GM19043 (cell line): ENCODE measurements around the gene ZNF91.
"Not testable (repeated sequence)": the region's sequence is repeated elsewhere in the genome, so short reads cannot be mapped to it uniquely, and the experiment has no call there.

Experiments
- ATAC-seq: cut with Tn5 transposase; IDR thresholded peaks from one replicate; pipeline ENCODE4 v1.9.1; 2021; ENCODE audit warnings: low read depth; ENCODE audit not compliant: unreplicated experiment

Gene ZNF91

DNA sequence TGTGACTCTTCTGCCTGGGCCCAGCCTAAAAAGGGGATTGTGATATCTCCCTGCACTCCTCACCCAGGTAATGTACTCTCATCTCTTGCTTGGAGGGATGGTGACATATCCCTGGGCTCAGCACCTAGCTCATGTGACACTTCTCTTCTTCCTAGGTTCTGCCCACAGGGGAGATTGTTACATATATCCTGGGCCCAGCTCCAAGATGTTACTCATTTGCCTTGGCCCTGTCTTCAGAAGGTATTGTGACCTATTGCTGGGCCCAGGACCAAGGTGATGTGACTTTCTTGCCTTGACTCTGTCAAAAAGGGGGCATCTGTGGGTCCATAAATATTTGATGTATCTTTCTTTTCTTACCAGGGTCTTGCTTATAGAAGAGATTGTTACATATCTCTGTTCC is 73.9 kb downstream of the ZNF91 start:
- ATAC-seq = not testable (repeated sequence)

DNA sequence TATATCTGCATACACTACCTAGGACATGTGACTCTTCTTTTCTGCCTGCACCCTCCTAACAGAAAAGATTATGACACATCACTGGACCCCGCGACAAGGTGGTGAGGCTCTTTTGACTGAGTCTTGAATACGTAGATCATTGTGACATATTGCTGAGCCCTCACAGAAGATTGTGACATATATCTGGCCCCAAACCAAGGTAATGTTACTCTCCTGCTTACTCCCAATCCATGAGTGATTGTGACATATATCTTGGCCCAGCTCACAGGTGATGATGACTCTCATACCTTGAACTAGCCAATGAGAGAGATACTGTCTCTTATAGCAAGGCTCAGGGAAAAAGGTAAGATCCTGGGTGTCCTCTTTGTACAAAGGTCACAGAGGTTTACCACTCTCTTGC is 75.7 kb downstream of the ZNF91 start:
- not testable (repeated sequence) for ATAC-seq

DNA sequence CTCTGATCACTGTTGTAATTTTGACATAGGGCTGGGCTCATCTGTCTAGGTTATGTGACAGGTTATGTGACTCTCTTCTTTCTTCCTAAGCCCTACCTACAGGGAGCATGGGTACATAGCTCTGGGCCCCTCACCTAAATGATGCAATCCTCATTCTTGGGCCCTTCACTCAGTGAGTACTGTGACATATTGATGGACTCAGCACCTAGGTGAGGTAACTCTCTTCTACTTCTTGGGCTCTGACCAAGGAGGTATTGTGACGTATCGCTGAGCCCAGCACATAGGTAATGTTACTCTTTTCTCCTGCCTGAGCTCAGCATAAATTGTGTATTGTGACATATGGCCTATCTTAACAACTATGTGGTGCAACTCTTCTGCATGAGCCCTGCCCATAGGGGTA is 76.3 kb downstream of the ZNF91 start:
- not testable (repeated sequence) for ATAC-seq

DNA sequence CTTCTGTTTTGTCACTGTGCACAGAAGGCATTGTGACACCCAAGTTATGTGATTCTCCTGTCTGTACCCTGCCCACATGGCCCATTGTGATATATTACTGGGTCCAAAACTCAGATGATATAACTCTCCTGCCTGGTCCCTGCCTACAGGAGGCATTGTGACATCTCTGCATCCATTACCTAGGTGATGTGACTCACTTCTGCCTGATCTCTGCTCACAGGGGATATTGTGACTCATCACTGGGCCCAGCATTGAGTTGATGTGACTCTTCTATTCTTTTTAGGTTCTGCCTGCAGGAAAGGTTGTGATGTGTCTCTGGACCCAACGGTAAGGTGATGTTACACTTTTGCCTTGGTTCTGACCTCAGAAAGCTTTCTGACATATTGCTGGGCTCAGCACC is 77.1 kb downstream of the ZNF91 start:
- ATAC-seq = no peak

DNA sequence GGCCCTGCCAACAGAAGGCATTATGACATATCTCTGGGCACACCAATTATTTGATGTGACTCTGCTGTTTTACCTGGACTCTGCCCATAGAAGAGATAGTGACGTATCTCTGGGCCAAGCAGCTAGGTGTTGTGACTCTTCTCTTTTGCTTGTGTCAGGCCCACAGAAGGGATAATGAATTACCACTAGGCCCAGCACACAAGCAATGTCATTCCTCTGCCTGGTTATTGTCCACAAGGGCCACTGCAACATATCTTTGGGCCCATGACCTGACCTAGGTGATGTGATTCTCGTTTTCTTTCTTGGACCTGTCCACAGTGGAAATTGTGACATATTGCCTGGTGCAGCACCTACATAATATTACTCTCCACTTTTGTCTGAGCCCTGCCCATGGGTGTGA is 80.0 kb downstream of the ZNF91 start:
- no peak for ATAC-seq

DNA sequence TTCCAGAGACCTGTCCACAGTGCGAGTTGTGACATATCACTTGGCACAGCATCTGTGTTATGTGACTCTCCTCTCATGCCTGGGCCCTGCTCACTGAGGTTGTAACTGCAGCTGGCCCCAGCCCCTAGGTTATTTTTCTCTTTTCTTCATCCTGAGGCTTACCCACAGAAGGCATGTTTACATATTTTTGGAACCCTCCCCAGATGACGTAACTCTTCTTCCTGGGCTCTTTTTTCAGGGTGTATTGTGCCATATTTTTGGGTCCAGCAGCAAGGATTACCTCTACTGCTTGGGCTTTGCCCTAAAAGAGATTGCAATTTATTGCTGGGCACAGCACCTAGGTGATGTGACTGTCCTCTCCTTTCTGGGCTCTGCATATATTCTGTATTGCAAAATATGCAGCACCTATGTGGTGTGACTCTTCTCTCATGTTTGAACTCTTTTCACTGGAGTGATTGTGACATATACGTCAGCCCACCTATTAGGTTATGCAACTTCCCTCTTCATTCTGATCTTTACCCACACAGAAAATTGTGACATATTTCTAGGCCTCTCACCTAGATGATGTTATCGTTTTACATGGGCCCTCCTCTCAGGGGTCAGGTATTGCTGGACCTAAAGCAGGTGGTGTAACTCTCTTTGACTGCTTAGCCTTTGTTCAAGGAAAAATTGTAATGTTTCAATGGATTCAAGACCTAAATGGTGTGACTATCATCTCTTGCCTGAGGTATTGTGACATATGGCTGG is 80.6 kb downstream of the ZNF91 start:
- ATAC-seq = no peak

DNA sequence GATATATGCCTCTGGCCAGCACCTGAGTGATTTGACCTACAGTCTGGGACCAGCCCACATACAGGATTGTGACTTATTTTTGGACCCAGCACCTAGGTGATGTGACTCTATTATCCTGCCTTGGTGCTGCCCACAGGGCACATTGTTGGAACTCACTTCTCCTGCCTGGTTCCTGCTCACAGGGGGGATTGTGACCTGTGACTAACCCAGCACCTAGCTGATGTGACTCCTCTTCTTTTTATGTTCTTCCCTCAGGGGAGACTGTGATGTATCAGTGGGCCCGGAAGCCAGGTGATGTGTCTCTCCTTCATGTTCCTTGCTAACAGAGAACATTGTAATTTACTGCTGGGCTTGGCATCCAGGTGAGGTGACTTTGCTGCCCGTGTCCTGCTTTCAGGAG is 82.1 kb downstream of the ZNF91 start:
- ATAC-seq = no peak

DNA sequence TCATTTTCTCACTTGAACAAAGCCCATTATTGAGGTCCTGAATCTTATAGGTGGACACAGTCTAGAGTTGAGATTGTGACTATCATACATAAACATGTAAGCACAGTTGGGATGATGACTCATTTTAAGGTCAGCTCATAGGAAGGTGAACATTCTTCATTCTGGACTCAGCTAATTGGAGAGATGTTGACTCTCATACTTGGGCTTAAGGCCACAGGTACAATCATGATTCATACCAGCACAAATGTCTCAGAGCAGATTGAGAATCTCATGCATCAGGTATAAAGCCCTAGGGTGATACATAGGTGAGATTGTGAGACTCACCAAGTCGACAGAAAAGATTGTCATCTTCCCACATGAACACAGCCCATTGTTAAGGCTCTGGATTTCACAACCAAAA is 82.8 kb downstream of the ZNF91 start:
- no peak for ATAC-seq

DNA sequence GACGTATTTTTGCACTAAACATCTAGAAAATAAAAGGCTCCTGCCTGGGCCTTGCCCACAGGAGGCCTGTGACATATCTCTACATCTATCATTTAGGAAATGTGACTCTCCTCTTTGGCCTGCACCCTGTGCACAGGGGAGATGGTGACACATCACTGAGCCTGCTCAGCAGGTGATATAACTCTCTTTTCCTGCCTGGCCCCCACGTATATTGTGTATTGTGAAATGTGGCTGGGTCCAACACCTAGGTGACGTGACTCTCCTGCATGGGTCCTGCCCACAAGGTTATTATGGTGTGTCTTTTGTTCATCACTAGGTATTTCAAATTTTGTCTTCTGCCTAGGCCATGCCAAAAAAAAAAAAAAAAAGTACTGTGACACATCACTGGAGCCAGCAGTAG is 83.7 kb downstream of the ZNF91 start:
- ATAC-seq = no peak

DNA sequence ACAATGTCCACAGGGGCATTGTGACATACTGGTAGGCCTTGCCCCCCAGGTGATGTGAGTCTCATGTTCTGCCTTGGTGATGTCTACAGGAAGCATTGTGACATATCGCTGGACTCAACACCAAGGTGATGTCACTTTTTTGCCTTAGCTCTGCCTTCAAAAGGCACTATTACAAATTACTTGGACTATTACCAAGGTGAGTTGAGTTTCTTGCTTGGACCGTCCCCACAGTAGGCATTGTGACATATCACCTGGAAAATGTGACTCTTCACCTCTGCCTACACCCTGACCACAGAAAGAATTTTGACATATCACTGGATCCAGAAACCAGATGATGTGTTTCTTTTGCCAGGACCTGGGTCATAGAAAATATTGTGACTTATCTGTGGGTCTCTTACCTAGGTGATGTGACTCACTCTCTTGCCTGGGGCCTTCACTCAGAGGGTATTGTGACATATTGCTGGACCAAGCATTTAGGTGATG is 84.5 kb downstream of the ZNF91 start:
- ATAC-seq = no peak

DNA sequence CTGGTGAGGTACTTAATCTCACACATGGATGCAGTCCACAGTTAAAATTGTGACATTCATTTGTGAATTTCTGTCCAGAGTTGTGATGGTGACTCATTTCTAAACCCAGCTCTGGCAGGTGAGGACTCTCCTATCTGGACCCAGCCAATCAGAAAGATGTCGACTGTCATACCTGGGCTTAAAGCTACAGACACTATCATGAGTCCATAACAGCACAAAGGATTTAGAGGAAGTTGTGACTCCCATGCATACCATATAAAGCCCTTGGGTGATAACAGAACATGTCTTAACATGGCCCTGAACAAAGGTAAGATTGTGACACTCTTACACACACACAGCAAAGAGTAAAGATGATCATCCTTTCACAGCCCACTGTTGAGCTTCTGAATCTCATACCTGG is 85.3 kb downstream of the ZNF91 start:
- no peak for ATAC-seq

DNA sequence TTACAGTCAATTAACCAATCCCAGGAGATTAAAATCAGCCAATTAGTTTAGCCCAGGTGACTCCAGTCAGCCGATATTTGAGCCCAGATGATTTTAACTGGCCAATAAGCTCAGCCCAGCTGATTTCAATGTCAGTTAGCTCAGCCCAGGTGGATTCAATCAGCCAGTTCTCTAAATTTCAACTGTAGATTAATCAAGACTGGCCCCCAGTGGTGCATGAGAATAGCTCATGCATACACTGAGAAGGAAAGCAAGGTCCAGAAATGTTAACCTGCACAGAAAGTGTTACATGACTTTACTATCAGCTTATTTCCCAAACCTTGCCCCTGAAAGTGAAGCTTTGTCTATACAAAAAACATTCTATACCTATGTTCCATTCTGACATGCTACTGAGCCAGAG is 89.7 kb downstream of the ZNF91 start:
- no peak for ATAC-seq

DNA sequence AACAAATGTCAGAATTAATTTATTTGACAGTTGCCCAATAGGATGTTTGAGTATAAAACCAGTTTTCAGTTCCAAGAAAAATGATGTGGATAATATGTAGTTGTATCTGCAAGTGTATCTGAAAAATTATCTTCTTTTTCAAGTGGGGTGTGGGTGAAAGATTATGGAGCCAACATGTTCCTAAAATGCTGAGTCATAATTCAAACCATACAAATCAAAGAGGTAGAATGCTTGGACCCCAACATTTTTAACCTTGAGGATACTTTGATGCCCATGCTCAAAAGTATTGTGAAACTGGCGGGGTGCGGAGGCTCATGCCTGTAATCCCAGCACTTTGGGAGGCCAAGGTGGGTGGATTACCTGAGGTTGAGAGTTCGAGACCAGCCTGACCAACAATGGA is 91.0 kb downstream of the ZNF91 start:
- no peak for ATAC-seq

DNA sequence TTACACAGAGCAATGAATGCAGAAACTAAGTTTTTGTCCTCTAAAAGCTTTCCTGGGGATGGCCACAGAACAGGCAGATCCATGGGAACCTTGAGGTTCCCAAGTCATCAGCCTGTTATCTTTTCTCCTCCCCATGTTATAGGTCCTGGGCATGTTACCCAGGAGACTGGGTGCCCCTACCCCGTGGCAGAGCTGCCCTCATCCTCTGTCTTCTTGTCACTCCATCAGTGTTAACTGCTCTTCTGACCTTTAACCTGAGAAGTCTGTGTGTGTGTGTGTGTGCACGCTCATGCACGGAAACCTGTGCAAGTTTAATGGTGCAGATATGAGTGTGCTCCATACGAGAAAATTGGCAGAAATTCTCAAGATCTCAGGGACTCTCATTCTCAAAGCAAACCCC is 101.1 kb downstream of the ZNF91 start:
- no peak for ATAC-seq

DNA sequence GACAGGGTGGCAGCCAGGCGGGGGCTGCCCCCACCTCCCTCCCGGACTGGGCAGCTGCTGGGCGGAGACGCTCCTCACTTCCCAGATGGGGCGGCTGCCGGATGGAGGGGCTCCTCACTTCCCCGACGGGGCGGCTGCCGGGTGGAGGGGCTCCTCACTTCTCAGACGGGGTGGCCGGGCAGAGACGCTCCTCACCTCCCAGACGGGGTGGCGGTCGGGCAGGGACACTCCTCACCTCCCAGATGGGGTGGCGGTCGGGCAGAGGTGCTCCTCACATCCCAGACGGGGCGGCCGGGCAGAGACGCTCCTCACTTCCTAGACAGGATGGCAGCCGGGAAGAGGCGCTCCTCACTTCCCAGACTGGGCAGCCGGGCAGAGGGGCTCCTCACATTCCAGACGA is 105.3 kb downstream of the ZNF91 start:
- ATAC-seq = not testable (repeated sequence)
